T-helper 2 cell treated with Interferon-gamma antibody and Interleukin-4, amounts not matched to agents 100 ng/mL and 5 ng/mL, for 36 hours (primary cell): ENCODE measurements around the gene ZNF564. TPM values are rescaled to one million over a fixed set of nuclear protein-coding genes. Genes with fewer than 3 reads are reported as not detected.
"Not testable (repeated sequence)": the region's sequence is repeated elsewhere in the genome, so short reads cannot be mapped to it uniquely, and the experiment has no call there.

Experiments
- intact Hi-C: fragments of 100-400 bp; cut with micrococcal nuclease; formaldehyde crosslinking; loops from one replicate; pipeline ENCODE4 v1.15.1; 2023
- total RNA-seq: library from RNA; stranded (reverse); gene quantifications from 2 replicates; pipeline ENCODE4 v1.2.3, GENCODE V29; 2022

ZNF564 gene
- total RNA-seq, 1 donor from 2014 or later, result 10.1 TPM

- intact Hi-C loops, result no loop called here
Measured at GRCh38 chr19:12497032-12497431, 54.2 kb downstream of the ZNF564 start.

DNA sequence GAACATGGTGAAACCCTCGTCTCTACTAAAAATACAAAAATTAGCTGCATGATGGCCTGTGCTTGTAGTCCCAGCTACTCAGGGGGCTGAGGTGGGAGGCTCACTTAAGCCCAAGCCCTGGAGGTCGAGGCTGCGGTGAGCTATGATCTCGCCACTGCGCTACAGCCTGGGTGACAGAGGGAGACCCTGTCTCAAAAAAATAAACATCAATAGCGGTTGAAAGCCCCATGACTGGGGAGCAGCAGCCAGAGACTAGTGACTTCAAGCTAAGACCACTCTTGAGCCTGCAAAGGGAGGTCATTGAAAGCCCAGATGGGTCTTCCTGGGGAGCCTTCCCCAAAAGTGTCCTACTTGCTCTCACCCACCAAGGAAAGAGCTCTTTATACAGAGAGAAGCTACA is 54.8 kb downstream of the ZNF564 start:
- intact Hi-C loops, result no loop called here

DNA sequence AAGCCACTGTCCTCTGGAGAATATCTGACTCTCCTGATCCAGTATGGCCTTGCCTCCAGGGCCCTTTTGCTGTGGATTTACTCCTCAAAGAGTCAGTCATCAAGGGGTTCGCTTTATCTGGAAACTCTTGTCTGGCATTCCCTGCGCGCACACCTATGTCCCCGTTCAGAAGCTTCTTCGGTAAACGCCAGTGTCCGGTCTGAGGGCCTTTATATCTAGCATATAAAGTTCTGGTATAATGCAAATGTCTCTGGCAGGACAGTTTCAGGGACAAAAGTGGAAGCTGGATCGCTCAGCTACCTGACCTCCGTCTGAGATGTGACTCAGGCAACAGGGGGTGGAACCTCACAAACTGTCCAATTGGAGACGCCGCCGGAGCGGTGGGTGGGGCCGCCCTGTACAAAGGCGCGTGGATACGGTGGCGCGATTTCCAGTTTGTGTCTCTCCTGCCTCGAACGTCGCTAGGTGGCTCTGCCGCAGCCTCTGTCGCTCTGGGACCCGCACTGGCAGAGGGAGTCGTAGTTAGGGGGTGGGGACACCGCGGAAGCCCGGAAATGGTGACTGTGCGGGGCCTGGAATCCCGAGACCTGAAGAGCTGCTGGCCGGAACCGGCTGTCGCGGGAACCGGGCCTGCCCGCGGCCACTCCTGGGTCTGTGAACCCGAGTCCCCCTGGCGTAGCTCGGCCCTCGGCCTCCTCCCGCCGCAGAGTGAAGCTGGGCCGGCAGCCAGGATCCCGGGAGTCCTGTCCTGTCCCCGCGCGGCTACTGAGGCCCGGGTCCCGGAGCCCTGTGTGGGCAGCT is 56.1 kb downstream of the ZNF564 start:
- intact Hi-C loops, result loop anchor here (1.0 to 2.0 kb wide), 2 partner anchors 11 to 56 kb away; partner anchors contain the start of genes ZNF564 and ZNF709

DNA sequence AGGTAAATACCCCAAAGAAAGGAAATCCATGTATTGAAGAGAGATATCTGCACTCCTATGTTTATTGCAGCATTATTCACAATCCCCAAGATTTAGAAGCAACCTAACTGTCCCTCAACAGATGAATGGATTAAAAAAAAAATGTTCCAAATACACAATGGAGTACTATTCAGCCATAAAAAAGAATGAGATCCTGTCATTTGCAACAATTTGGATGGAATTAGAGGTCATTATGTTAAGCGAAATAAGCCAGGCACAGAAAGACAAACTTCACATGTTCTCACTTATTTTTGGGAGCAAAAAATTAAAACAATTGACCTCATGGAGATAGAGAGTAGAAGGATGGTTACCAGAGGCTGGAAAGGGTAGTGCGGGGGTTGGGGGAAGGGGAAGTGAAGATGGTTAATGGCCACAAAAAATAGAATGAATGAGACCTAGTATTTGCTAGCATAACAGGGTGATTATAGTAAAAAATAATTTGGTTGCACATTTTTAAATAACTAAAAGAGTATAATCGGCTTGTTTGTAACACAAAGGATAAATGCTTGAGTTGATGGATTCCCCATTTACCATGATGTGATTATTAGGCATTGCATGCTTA is 56.9 kb downstream of the ZNF564 start:
- intact Hi-C loops, result loop anchor here (2.0 kb wide), 1 partner anchor 56 kb away; the partner anchor contains the start of gene ZNF564

DNA sequence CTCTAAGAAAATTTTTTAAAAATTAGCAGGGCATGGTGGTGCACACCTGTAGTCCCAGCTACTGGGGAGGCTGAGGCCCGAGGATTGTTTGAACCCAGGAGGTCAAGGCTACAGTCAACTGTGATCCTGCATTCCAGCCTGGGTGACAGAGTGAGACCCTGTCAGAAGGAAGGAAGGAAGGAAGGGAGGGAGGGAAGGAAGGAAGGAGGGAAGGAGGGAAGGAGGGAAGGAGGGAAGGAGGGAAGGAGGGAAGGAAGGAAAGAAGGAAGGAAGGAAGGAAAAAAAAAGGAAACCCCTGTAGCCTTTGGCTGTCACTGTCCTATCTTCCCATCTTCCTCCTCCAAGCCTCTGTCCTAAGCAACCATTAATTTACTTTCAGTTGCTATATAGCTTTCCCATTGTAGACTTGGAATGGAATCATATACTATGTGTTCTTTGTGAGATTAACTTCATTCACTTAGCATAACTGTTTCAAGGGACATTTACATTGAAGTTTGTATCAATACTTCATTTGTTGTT is 65.0 kb downstream of the ZNF564 start:
- intact Hi-C loops, result not testable (repeated sequence)

- intact Hi-C loops, result loop anchor here (2.0 kb wide), 2 partner anchors 45 to 65 kb away; partner anchors contain the start of genes ZNF443 and ZNF564
Measured at GRCh38 chr19:12485571-12485970, 65.7 kb downstream of the ZNF564 start.

DNA sequence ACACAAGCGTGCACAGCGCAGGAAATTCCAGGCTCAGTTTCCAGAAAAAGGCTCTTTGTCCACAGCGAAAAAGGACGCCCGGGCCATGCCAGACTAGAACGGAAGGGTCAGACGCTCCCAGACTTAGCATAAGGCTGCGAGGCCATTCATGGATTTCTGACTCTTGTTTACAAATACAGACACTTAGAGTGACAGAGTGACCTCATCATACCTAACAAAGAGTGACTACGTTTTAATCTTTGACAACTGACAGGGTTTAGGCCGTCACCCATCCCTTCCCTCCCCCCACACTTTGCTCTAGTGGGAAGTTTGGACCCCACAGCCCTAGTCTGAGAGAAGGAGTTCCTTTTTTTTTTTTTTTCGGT is 66.2 kb downstream of the ZNF564 start:
- intact Hi-C loops, result loop anchor here (2.0 kb wide), 2 partner anchors 44 to 66 kb away; partner anchors contain the start of genes ZNF443 and ZNF564

DNA sequence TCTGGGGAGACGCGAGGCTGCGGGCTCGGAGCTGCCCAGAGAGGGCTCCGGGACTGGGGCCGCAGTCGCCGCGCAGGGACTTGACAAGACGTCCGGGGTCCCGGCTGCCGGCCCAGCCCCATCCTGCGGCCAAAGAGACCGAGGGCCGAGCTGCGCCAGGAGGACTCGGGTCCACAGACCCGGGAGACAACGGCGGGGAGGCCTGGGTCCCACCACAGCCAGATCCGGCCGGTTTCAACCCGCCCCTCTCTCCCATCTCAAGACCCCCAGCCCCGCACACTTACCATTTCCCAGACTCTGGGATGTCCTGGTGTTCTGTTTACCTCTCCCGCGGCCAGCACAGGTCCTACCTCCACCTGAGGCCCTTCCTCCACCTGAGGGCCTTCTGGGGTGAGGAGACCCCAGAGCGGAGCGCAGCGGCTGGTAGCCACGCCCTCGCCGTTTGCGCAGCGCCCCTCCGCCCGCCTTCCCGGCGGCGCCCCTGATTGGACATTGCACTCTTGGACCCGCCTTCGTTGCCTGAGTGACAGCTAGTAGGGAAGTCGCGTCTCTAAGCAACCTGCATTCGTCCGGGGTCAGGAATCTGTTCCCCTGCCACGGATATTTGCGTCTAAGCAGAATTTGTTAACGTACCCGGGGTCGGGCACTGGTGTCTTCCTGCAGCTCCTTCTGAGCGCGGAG is 66.8 kb downstream of the ZNF564 start, which contains the start of gene ZNF709:
Gene ZNF709 (minus strand): TSS at position 446 of the 681 bp plus-strand sequence. CDS start 159 bp downstream, at position 287.
- intact Hi-C loops, result loop anchor here (1.0 to 2.0 kb wide), 3 partner anchors 11 to 66 kb away; partner anchors contain the start of genes ZNF443 and ZNF564

- intact Hi-C loops, result loop anchor here (1.0 to 2.0 kb wide), 3 partner anchors 11 to 67 kb away; partner anchors contain the start of genes ZNF443 and ZNF564
Measured at GRCh38 chr19:12484011-12484370, 67.3 kb downstream of the ZNF564 start.

- intact Hi-C loops, result no loop called here
Measured at GRCh38 chr19:12482509-12482886, 68.8 kb downstream of the ZNF564 start.

- intact Hi-C loops, result no loop called here
Measured at GRCh38 chr19:12481781-12482508, 69.3 kb downstream of the ZNF564 start.

DNA sequence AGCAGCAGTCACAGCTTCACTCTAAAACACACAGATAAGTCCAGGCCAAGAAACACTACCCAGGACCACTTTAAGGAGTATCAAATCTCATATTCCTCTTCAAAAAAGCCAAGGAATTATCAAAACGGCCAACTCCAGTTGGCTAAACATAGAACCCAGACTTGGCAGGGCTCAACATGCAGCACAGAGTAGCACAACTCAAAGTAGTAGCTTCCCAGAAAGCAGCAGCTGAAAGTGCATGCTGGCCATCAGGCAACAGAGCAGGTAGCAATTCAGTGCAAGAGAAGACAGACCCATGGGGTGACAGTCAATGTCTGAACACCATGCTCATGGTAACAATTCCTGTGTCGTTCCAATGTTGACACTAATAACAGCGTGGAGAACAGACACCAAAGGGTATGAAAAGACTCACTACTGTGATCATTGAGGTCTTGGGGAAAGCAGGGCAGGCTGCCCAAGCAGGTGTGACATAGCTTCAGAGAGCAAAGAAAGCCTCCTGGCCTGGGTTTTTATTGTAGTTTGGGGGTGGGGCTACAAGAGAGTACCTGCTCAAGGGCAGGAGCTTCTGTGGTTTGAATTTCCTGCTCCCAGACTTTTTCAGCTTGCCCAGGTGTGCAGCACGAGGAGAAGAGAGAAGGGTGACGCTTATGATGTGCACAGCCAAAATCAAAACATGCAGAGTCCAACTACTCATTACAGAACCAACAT is 72.9 kb downstream of the ZNF564 start:
- intact Hi-C loops, result no loop called here

Other genes with a start within 250 kb of the ZNF564 start
- gene ZNF563, start 217.8 kb downstream of the ZNF564 start, total RNA-seq, result 2.4 and 2.5 TPM in 2 replicates
- 0.25 and 0.27 TPM in 2 replicates for gene ZNF442, start 185.8 kb downstream of the ZNF564 start, total RNA-seq
- 3.7 and 4.3 TPM in 2 replicates for gene ZNF799, start 150.2 kb downstream of the ZNF564 start, total RNA-seq
- 4.9 and 5.0 TPM in 2 replicates for gene ZNF443, start 110.5 kb downstream of the ZNF564 start, total RNA-seq
- 1.2 and 1.9 TPM in 2 replicates for gene ZNF709, start 66.7 kb downstream of the ZNF564 start, total RNA-seq
- gene ZNF490, start 59.3 kb upstream of the ZNF564 start, total RNA-seq, result 13.2 TPM in 2 replicates
- gene ZNF791, start 59.4 kb upstream of the ZNF564 start, total RNA-seq, result 30.6 and 34.4 TPM in 2 replicates
- 120 and 134 TPM in 2 replicates for gene MAN2B1, start 115.3 kb upstream of the ZNF564 start, total RNA-seq
- gene WDR83, start 115.3 kb upstream of the ZNF564 start, total RNA-seq, result 18.4 and 18.6 TPM in 2 replicates
- 94.8 and 101 TPM in 2 replicates for gene DHPS, start 130.4 kb upstream of the ZNF564 start, total RNA-seq
- gene GNG14, start 136.5 kb upstream of the ZNF564 start, total RNA-seq, result not detected in 2 replicates
- gene FBXW9, start 145.1 kb upstream of the ZNF564 start, total RNA-seq, result 6.2 and 6.8 TPM in 2 replicates
- gene TNPO2, start 172.4 kb upstream of the ZNF564 start, total RNA-seq, result 82.2 and 84.3 TPM in 2 replicates
- gene TRIR, start 183.2 kb upstream of the ZNF564 start, total RNA-seq, result 176 and 181 TPM in 2 replicates
- gene GET3, start 186.0 kb upstream of the ZNF564 start, total RNA-seq, result 61.5 and 68.5 TPM in 2 replicates
- not detected in 2 replicates for gene BEST2, start 200.3 kb upstream of the ZNF564 start, total RNA-seq
- 12.0 and 14.6 TPM in 2 replicates for gene HOOK2, start 224.1 kb upstream of the ZNF564 start, total RNA-seq
- gene JUNB, start 240.0 kb upstream of the ZNF564 start, total RNA-seq, result 101 and 105 TPM in 2 replicates